22Rv1 (cell line): Measurements from ENCODE around the gene PPM1G.

Experiments
- ZFX ChIP-seq: fragments of 450-650 bp; IDR thresholded peaks from 2 replicates; pipeline ENCODE4 v1.6.1; 2017; ENCODE audit warnings: antibody characterized with exemption, borderline replicate concordance
- TF ChIP-seq, protein P1 (sequence below): fragments of 450-650 bp; IDR thresholded peaks from 2 replicates; pipeline ENCODE4 v1.5.1; 2017; ENCODE audit warnings: mild to moderate bottlenecking

DNA sequence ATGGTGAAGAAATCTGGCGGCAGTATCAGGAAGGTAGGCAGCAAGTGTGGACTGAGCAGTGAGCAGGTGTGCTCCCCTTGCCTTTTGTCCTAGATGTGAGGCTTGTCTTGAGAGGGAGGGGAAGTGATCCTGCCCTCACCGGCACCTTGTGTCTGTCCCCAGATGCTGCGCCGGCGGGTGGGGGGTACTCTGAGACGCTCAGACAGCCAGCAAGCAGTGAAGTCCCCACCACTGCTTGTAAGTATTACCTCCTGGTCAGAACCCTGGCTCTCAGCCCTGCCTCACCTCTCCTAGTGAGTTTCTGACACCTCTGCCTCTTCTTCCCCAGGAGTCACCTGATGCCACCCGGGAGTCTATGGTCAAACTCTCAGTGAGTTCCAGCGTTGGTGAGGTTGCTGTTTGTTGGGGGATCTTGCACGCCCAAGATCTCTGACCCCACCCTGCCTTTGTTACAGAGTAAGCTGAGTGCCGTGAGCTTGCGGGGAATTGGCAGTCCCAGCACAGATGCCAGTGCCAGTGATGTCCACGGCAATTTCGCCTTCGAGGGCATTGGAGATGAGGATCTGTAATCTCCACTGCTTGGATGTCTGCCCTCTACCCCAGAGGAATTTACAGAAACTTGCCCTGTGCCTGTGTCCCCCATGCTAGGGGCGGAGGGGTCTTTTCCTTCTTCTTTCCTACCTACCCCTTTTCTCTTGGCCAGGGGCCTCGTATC lies 33.1 kb downstream of the PPM1G start:
- TF ChIP-seq, protein P1, sequence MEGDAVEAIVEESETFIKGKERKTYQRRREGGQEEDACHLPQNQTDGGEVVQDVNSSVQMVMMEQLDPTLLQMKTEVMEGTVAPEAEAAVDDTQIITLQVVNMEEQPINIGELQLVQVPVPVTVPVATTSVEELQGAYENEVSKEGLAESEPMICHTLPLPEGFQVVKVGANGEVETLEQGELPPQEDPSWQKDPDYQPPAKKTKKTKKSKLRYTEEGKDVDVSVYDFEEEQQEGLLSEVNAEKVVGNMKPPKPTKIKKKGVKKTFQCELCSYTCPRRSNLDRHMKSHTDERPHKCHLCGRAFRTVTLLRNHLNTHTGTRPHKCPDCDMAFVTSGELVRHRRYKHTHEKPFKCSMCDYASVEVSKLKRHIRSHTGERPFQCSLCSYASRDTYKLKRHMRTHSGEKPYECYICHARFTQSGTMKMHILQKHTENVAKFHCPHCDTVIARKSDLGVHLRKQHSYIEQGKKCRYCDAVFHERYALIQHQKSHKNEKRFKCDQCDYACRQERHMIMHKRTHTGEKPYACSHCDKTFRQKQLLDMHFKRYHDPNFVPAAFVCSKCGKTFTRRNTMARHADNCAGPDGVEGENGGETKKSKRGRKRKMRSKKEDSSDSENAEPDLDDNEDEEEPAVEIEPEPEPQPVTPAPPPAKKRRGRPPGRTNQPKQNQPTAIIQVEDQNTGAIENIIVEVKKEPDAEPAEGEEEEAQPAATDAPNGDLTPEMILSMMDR, result no peak
- no peak for TF ChIP-seq ZFX
